Measurements from ENCODE around the gene ADAM12.

- TF ChIP-seq SIN3A (IDR thresholded peaks at IDR 0.05; ENCODE audit: borderline replicate concordance in 2 of 2, control insufficient read depth in 1 of 2, low read depth in 2 of 2, low read length in 2 of 2), result no peak
- no peak for TF ChIP-seq CTCF (IDR thresholded peaks at IDR 0.05 in 2 of 3, conservative IDR thresholded peaks at IDR 0.05 in 1 of 3; ENCODE audit: insufficient read depth in 2 of 3, low read depth in 1 of 3, low read length in 3 of 3)
- TF ChIP-seq SMARCB1 (IDR thresholded peaks at IDR 0.05; ENCODE audit: insufficient read length, low read depth), result no peak
- TF ChIP-seq POLR2AphosphoS5 (IDR thresholded peaks at IDR 0.05; ENCODE audit: control insufficient read depth, insufficient read depth, low read depth, low read length), result no peak
- no peak for TF ChIP-seq SRSF9 (IDR thresholded peaks at IDR 0.05; ENCODE audit: borderline replicate concordance, low read depth, low read length)
- TF ChIP-seq RAD21 (CRISPR knock-in tag; conservative IDR thresholded peaks at IDR 0.05 in 1 of 2, IDR thresholded peaks at IDR 0.05 in 1 of 2), result no peak
- no peak for TF ChIP-seq HMG20B (CRISPR knock-in tag; IDR thresholded peaks at IDR 0.05)
- no peak for TF ChIP-seq POLR2B (IDR thresholded peaks at IDR 0.05; ENCODE audit: low read depth, partially characterized antibody)
- TF ChIP-seq ZNF280A (IDR thresholded peaks at IDR 0.05; ENCODE audit: low read depth, partially characterized antibody), result no peak
- no peak for TF ChIP-seq ZNF274 (IDR thresholded peaks at IDR 0.05; ENCODE audit: borderline replicate concordance, low read depth, low read length)
- TF ChIP-seq GABPB2 (CRISPR knock-in tag; conservative IDR thresholded peaks at IDR 0.05), result no peak
- no peak for TF ChIP-seq YBX1 (IDR thresholded peaks at IDR 0.05)
- no peak for TF ChIP-seq IRF2 (CRISPR knock-in tag; IDR thresholded peaks at IDR 0.05)
Observed at GRCh38 chr10:126196281-126196680, 192.0 kb downstream of the ADAM12 start.

Data from K562 (cell line).